Measurements from ENCODE around the gene RELN. TPM values are rescaled to one million over a fixed set of nuclear protein-coding genes. Genes with fewer than 3 reads are reported as not detected.

Gene RELN
- polyA plus RNA-seq, 1 experiment, result 4.3 TPM

GRCh38 chr7:103685646-103686045 is 303.8 kb downstream of the RELN start:
- no peak for TF ChIP-seq CTCF (IDR thresholded peaks at IDR 0.05; ENCODE audit: insufficient read depth, low read depth, low read length)
- POLR2A ChIA-PET, result no interaction called here
- CTCF ChIA-PET, result interaction anchor here (0.6 kb wide), 1 partner anchor 77 kb away, joined by 3 read pairs; no protein-coding TSS in a partner anchor

GRCh38 chr7:103683348-103683747 is 306.1 kb downstream of the RELN start:
- DNase-seq (ENCODE audit: low read depth), result no peak
- ChIA-PET POLR2A (no interaction called here), CTCF (no interaction called here)
- Histone ChIP-seq H3K4me3 (ENCODE audit: low read depth, low read length) (no peak overlapping the region), H3K36me3 (ENCODE audit: control insufficient read depth, insufficient read depth, low read length) (no peaks in the 10 kb centered on the region), H3K27me3 (ENCODE audit: control insufficient read depth, insufficient read depth, low read length) (no peaks in the 10 kb centered on the region)
- TF ChIP-seq CTCF (IDR thresholded peaks at IDR 0.05; ENCODE audit: insufficient read depth, low read depth, low read length), result no peak

More at GRCh38 chr7:103685646-103686045, 303.8 kb downstream of the RELN start:
- Histone ChIP-seq H3K27me3 (ENCODE audit: control insufficient read depth, insufficient read depth, low read length) (no peaks in the 10 kb centered on the region), H3K4me3 (ENCODE audit: low read depth, low read length) (no peak overlapping the region), H3K36me3 (ENCODE audit: control insufficient read depth, insufficient read depth, low read length) (no peaks in the 10 kb centered on the region)
- DNase-seq (ENCODE audit: low read depth), result no peak

GRCh38 chr7:103680161-103681144 is 309.0 kb downstream of the RELN start:
- CTCF ChIA-PET, result interaction anchor here (0.9 kb wide), 1 partner anchor 12 kb away, joined by 3 read pairs; no protein-coding TSS in a partner anchor
- DNase-seq (ENCODE audit: low read depth), result no peak

GRCh38 chr7:103679151-103680132 is 310.0 kb downstream of the RELN start:
- ChIA-PET CTCF (interaction anchor here (0.9 kb wide), 1 partner anchor 13 kb away, joined by 3 read pairs; no protein-coding TSS in a partner anchor), POLR2A (interaction anchor here (0.5 kb wide), 1 partner anchor 34 kb away, joined by 5 read pairs; no protein-coding TSS in a partner anchor)
- no peaks in the 10 kb centered on the region for H3K27me3 ChIP-seq (ENCODE audit: control insufficient read depth, insufficient read depth, low read length)
- no peaks in the 10 kb centered on the region for H3K36me3 ChIP-seq (ENCODE audit: control insufficient read depth, insufficient read depth, low read length)
- DNase-seq (ENCODE audit: low read depth), result no peak
- no peak for TF ChIP-seq CTCF (IDR thresholded peaks at IDR 0.05; ENCODE audit: insufficient read depth, low read depth, low read length)
- H3K4me3 ChIP-seq (ENCODE audit: low read depth, low read length), result no peak overlapping the region

More at GRCh38 chr7:103680161-103681144, 309.0 kb downstream of the RELN start:
- POLR2A ChIA-PET, result interaction anchor here (0.5 kb wide), 1 partner anchor 33 kb away, joined by 5 read pairs; no protein-coding TSS in a partner anchor
- Histone ChIP-seq H3K27me3 (ENCODE audit: control insufficient read depth, insufficient read depth, low read length) (no peaks in the 10 kb centered on the region), H3K36me3 (ENCODE audit: control insufficient read depth, insufficient read depth, low read length) (no peaks in the 10 kb centered on the region), H3K4me3 (ENCODE audit: low read depth, low read length) (no peak overlapping the region)
- no peak for TF ChIP-seq CTCF (IDR thresholded peaks at IDR 0.05; ENCODE audit: insufficient read depth, low read depth, low read length)

All from BJ (cell line).